Astrocyte of the spinal cord (primary cell): ENCODE measurements around the gene DENND6B.
"Not testable (repeated sequence)": the region's sequence is repeated elsewhere in the genome, so short reads cannot be mapped to it uniquely, and the experiment has no call there.

Experiments
- DNase-seq: peaks from one replicate; pipeline ENCODE4 v3.0.0; 2011; ENCODE audit warnings: low read depth, low spot score
- H3K4me3 ChIP-seq: 2 replicates; pipeline ENCODE4 v1.5.1; 2011; ENCODE audit warnings: low read depth, mild to moderate bottlenecking, low read length, moderate library complexity
- in situ Hi-C: cut with HindIII; loops from 2 replicates; pipeline ENCODE4 v1.10.0; 2017; ENCODE audit warnings: low sequenced_read_pairs
- TF ChIP-seq, protein P1 (sequence below): IDR thresholded peaks from 2 replicates; pipeline ENCODE4 v1.5.1; 2012; ENCODE audit warnings: low read depth, mild to moderate bottlenecking, low read length, inconsistent platforms

DENND6B gene

DNA sequence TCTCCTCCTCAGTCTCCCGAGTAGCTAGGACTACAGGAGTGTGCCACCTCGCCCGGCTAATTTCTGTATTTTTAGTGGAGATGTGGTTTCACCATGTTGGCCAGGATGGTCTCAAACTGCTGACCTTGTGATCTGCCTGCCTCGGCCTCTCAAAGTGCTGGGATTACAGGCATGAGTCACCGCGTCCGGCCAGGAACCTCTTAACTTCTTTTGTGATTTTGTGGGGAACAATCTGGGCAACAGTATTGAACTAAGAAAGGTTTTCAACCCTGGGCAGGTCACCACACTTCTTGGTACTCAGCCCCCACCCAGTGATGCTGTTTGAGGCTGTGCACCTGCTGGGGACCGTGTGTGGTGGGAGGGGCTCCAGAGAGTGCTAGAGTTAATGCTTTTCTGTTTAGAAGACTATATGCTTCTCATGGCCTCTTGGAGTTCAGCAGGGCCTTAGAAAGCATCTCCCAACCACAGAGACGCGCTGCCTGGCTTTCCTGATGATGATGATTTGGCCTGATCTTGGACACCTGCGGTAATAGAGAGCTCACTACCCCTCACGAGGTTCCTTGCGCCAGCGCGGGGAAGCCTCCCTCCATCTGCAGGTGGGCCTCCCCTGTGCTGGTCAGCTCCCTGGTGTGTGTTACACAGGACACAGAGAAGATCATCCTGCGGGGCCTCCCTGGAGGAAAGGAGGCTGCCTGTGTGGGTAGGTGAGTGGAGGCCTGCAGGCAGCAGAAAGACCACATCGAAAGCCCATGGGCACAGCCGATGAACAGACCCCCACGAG, 1.2 kb downstream of the DENND6B start:
- in situ Hi-C loops, result no loop called here
- TF ChIP-seq, protein P1, sequence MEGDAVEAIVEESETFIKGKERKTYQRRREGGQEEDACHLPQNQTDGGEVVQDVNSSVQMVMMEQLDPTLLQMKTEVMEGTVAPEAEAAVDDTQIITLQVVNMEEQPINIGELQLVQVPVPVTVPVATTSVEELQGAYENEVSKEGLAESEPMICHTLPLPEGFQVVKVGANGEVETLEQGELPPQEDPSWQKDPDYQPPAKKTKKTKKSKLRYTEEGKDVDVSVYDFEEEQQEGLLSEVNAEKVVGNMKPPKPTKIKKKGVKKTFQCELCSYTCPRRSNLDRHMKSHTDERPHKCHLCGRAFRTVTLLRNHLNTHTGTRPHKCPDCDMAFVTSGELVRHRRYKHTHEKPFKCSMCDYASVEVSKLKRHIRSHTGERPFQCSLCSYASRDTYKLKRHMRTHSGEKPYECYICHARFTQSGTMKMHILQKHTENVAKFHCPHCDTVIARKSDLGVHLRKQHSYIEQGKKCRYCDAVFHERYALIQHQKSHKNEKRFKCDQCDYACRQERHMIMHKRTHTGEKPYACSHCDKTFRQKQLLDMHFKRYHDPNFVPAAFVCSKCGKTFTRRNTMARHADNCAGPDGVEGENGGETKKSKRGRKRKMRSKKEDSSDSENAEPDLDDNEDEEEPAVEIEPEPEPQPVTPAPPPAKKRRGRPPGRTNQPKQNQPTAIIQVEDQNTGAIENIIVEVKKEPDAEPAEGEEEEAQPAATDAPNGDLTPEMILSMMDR, result no peak
- H3K4me3 ChIP-seq, result peak overlapping the region; percentile 55
- DNase-seq, result no peak

DNA sequence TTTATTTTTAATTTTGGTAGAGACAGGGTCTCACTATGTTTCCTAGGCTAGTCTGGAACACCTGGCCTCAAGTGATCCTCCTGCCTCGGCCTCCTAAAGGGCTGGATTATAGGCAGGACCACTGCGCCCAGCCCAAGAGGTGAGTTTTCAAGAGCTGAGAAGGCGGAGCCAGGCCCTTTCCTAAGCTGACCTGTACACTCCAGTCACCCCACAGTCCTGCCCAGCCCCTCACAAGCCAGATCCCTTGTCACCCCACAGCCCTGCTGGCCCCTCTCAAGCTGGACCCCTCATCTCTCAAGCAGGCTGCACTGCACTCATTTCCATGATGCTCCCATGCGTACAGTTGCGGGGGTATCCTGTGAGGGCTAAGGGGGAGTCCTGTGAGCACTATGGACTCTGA, 2.9 kb downstream of the DENND6B start:
- in situ Hi-C loops, result no loop called here
- no peak overlapping the region for H3K4me3 ChIP-seq
- TF ChIP-seq, protein P1, result no peak
- no peak for DNase-seq

DNA sequence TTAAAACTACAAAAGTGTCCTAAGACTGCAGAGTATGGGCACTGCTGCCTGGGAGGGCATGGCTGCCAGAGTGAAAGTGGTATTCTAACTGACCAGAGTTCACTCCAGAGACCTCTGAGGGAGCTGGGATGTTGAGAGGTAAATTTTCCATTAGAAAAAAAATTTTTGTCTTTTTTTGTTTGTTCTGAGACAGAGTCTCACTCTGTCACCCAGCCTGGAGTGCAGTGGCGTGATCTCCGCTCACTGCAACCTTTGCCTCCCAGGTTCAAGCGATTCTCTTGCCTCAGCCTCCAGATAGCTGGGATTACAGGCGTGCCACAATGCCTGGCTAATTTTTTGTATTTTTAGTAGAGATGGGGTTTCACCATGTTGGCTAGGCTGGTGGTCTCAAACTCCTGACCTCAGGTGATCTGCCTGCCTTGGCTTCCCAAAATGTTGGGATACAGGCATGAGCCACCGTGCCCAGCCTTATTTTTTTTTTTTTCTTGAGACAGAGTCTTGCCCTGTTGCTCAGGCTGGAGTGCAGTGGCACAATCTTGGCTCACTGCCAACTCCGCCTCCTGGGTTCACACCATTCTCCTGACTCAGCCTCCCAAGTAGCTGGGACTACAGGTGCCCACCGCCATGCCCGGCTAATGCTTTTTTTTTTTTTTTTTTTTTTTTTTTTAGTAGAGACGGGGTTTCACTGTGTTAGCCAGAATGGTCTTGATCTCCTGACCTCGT, 4.3 kb downstream of the DENND6B start:
- H3K4me3 ChIP-seq, in situ Hi-C loops: not testable (repeated sequence)

DNA sequence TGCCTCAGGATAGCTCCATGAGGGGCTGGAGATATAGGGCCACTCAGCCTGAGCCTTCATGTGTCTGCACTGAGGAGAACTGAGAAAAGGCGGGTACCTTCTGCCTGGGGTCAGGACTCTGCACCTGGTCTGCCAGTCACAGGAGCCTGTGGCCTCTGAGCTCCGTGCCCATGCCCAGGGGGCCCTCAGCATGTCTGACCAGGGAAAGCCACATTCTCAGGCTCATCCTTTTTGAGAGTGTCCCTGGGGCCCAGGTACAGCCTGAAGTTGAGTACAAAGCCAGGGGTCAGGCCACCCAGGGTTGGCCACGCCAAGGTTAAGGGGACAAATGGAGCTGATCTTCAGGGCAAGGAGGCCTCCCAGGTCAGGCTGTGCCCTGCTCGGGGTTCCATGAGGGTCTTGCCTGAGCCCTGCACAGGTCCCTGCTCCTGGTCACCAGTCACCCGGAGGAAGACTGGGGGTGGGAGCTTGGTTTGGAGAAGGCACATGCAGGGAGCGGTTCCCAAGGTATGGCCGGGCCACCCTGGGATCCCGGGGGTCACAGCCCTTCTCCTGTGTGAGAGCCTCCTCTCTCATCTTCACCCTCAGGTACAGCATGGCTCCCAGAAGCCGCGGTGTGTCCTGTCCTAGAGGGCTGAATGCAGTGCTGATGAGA, 6.0 kb downstream of the DENND6B start:
- DNase-seq, result no peak
- TF ChIP-seq, protein P1, result no peak
- in situ Hi-C loops, result no loop called here
- no peak overlapping the region for H3K4me3 ChIP-seq

More for the DNA sequence above, 4.3 kb downstream of the DENND6B start:
- DNase-seq, result not testable (repeated sequence)

DNA sequence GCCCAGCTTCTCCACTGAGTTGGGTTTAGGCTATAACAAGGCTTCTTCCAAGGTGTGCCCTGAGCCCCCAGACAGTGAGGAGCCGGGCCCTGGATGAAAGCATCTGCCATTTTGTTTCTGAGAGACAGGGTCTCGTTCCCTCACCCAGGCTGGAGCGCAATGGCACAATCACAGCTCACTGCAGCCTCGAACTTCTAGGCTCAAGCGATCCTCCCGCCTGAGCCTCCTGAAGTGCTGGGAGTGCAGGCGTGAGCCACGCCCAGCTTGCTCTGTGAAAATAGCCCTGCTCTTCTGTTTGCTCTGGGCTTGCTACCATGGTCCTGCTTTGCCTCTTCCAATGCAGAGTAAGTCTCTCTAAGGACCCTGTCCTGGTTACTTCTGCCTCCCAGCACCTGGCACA, 6.7 kb downstream of the DENND6B start:
- TF ChIP-seq, protein P1, result no peak
- in situ Hi-C loops, result no loop called here
- DNase-seq, result no peak
- no peak overlapping the region for H3K4me3 ChIP-seq

DNA sequence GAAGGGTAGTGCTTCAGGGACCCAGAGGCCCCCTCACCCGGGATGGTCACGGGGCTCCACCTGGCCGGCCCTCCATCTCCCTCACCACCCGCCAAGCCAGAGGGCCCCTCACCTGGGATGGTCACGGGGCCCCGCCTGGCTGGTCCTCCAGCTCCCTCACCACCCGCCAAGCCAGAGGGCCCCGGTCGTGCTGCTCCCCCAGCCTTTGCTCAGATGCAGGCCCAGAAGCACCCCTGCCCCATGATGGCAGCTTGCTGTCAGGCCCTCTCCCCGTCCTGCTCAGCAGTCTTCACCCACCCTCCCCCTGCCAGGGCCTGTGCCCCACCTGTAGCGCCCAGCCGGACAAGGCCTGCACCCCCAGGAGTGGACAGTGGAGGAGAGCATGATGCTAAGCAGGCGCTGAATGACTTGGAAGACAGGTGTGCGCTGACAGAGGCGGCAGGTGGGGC, 7.3 kb downstream of the DENND6B start:
- in situ Hi-C loops, result no loop called here
- no peak overlapping the region for H3K4me3 ChIP-seq
- TF ChIP-seq, protein P1, result no peak
- DNase-seq, result no peak
